AG08396 (cell line): ENCODE results near the gene PDK1.

Source experiments
- DNase-seq: peaks from one replicate; pipeline ENCODE4 v3.0.0; 2012; ENCODE audit warnings: low spot score, mixed read lengths

PDK1 gene

GRCh38 chr2:172597176-172597842 is 41.4 kb downstream of the PDK1 start:
- DNase-seq: no peak

DNA sequence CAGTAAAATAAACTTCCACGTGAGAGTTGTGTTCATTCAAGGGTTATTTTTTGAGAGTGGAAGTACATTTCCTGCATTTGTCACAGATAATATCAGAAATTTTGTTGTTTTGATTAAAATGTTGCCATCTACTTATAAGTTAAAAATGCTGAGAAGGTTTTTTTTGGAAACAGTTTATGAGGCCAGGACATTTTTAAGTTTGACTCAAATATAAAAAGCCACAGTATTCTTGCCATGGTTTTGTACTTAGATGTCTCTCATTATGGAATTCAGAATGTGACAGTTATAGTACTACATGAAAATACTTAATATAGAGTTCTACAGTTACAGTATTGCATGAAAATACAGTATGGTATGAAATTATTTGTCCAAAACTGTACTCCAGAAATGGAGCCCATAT is 44.1 kb downstream of the PDK1 start:
- DNase-seq: no peak

- no peak for DNase-seq
These were observed 44.7 kb downstream of the PDK1 start for GRCh38 chr2:172600557-172601008.

DNA sequence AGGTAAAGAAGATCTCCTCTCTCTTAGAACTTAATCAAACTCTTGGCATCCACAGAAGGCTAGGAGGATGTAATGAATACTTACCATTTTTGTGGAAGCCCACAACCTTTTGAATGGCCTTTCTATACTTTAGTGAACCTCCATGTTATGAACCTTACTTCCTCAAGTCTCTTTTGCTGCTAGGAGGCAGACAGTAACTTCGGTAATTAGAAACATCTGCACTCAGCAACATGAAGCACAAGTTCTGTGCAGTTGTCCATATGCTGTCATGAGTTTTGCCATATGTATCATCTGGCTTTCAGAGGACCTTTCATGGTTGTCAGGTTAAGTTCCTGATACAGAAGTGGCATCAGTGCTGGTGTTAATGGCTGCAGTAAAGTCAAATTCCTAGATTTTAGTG is 50.4 kb downstream of the PDK1 start:
- no peak for DNase-seq

DNA sequence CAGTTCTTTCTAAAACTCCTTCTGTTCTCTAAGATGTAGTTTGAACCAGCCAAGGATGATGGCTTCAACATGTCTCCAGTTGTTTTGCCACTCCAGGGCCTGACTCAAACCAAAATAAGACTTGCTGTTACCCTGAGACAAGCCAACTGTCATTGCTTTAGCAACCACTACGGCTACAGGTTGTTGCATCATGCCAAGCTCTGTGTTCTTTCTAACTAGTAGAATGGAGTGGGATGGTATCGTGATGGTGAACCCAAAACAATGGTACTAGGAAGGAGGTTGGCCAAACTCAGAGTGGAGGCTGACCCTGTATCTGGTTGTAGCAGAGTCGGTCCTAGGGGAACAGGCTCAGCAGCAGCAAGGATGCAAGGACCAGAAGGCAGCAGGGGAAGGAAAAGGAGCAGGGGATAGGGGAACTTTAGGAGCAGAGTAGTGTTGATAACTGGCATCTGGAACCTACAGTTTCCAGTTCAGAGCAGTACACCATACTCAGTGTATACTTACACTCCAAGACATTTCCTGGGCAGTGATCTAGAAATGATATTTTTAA is 51.6 kb downstream of the PDK1 start:
- no peak for DNase-seq

GRCh38 chr2:172609488-172609887 is 53.6 kb downstream of the PDK1 start:
- no peak for DNase-seq

- no peak for DNase-seq
These were observed 56.2 kb downstream of the PDK1 start for GRCh38 chr2:172612051-172612450.

DNA sequence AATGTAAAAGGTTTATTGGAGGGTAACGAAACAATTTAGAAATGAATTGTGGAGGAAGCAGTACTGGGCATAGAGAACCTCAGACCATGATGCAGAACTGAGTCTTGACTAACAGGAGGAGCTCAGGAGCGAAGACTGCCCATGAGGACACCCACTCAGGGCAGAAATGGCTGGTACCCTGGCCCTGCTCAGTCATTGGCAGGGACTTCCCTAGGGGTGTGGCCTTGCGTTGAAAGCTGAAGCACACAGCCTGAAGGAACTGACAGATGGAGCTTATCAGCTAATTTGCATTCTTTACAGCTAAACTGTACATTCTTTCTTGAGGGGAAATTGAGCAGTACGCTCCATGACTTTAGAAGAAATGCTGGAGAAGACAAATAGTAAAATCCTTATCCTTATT is 57.1 kb downstream of the PDK1 start:
- no peak for DNase-seq

DNA sequence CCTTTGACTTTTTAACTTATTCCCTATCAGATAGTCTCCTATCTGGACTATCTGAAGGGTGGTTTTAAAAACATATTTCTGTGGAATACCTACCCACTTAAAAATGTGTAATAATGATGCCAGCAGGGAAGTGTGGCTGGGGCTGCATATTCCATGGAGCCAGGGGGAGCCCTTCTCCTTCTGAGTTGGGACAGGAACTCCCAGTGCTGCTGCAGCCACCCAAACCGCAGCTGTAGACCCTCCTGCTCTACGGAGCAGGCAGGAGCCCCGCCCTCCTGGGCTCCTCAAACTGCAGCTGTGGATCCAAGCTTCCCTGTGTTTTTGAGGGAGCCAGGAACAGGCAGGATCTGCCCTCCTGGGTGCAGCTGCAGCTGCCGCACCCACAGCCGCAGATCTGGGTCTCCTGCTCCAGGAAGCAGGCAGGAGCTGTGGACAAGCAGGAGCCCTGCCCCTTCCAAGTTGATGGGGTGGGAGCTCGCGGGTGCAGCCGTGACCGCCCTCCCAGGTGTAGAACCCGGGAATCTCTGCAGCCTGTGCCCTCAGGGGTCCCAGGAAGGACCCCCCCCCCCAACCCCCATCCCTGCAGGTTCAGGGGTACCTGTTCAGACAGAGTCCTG is 57.8 kb downstream of the PDK1 start:
- no peak for DNase-seq

GRCh38 chr2:172614932-172615331 is 59.0 kb downstream of the PDK1 start:
- no peak for DNase-seq

- DNase-seq: no peak
These were observed 59.9 kb downstream of the PDK1 start for GRCh38 chr2:172615727-172616261.

GRCh38 chr2:172617115-172617514 is 61.2 kb downstream of the PDK1 start:
- DNase-seq: no peak

- DNase-seq: peak; percentile 53
These were observed 67.5 kb downstream of the PDK1 start for GRCh38 chr2:172623249-172623965.

DNA sequence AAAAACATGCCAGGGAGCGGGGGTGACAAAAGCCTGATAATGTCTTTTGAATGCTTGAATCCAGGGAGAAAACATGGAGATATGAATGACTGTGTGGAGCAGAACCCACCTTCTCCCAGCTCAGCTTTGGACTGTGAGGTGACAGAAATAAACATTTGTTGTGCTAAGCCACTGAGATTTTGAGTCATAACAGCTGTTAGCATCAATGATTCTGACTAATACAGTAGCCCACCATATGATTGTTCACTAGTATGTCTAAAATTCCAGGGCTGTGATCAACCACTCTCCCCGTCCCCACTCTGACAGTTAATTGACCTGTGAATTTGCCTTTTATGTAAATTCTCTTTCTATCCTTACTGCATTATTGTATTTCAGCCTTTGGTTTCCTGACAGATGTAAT is 69.1 kb downstream of the PDK1 start:
- DNase-seq: no peak

DNA sequence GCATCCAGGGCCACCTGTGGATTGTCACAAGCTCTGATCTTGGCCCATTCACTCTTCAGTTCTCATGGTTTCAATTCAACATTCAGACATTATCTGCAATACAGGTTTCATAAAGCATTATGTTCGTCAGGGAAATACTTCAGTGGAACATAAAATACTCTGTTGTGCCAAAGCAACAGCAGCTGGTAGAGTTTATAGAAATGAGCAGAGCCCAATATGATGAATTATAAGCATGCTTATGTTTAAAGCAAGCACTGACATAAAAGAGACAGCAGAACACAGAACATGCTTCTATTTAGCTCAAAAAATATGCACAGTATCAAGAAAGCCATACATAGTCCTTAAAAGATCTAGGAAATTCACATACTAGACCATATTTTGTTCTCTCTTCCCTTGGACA is 71.3 kb downstream of the PDK1 start:
- no peak for DNase-seq

- no peak for DNase-seq
These were observed 72.2 kb downstream of the PDK1 start for GRCh38 chr2:172628085-172628484.

GRCh38 chr2:172629586-172629985 is 73.7 kb downstream of the PDK1 start:
- DNase-seq: no peak

DNA sequence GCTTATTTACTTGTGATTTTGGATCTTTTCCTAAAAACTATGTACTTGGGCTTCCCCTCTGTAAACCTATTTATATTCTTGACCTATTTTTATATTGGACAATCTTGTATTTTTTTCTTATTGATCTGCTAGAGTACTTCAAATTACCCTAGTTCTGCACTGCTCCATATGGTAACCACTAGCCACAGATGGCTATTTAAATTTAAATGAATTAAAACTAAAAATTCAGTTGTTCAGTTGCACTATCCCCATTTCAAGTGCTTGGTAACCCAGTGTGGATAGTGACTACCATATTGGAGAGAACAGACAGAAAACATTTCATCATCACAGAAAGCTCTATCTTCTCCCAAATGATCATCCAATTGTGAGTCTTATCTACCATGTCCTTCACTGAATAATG is 74.3 kb downstream of the PDK1 start:
- DNase-seq: no peak

GRCh38 chr2:172634477-172634876 is 78.6 kb downstream of the PDK1 start:
- DNase-seq: no peak

- no peak for DNase-seq
These were observed 79.7 kb downstream of the PDK1 start for GRCh38 chr2:172635548-172635947.

DNA sequence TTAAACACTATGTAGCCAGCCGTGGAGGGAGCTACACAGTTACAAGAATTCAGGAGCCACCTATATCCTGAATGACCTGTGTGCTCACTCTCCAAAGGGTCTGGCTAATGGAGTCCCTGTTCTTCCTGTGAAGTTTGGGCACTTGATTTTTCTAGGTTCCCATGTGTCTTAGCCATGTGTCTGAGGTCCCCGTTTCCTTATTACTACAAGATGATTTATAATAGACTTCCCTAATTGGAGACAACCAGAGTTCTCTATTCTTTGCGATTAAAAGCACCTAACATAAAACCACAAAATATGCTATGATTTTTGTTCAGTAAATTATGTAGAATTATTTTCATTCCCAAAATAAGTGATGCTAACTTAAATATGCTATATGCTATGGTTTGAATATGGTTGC is 83.4 kb downstream of the PDK1 start:
- DNase-seq: no peak

- DNase-seq: peak; percentile 43
These were observed 83.9 kb downstream of the PDK1 start for GRCh38 chr2:172639823-172640222.

DNA sequence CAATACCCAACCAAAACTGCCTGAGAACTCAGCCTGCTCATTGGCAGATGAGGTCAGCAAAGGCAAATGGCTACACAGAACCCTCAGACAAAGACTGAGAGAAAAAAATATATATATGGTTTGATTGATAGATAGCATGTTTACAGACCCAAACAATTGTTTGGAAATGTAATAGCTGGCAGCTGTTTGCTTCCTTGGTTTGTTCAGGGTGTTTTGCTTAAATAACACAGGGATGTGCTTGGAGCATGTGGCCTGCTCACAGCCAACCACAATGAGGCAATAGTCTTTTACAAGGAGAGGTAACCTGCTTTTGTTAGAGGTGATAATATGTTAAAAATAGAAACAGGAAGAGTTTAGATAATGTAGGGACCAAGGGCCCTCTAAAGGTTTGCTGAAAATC is 84.5 kb downstream of the PDK1 start:
- no peak for DNase-seq
